HG03175 (cell line): Measurements from ENCODE around the gene TBX10.
"Not testable (repeated sequence)": the region's sequence is repeated elsewhere in the genome, so short reads cannot be mapped to it uniquely, and the experiment has no call there.

Source experiments
- ATAC-seq: cut with Tn5 transposase; IDR thresholded peaks from one replicate; pipeline ENCODE4 v1.9.1; 2021; ENCODE audit warnings: mild to moderate bottlenecking, moderate library complexity; ENCODE audit not compliant: unreplicated experiment

TBX10 gene

GRCh38 chr11:67604815-67605214 lies 34.7 kb downstream of the TBX10 start:
- no peak for ATAC-seq

GRCh38 chr11:67604119-67604518 lies 35.4 kb downstream of the TBX10 start:
- ATAC-seq, result not testable (repeated sequence)

GRCh38 chr11:67601098-67601497 lies 38.5 kb downstream of the TBX10 start:
- no peak for ATAC-seq

- ATAC-seq, result peak; percentile 84
Measured at GRCh38 chr11:67600324-67601029, 39.1 kb downstream of the TBX10 start.

- ATAC-seq, result no peak
Measured at GRCh38 chr11:67599149-67599548, 40.4 kb downstream of the TBX10 start.

- not testable (repeated sequence) for ATAC-seq
Measured at GRCh38 chr11:67597963-67598362, 41.6 kb downstream of the TBX10 start.

- ATAC-seq, result not testable (repeated sequence)
Measured at GRCh38 chr11:67597458-67597857, 42.1 kb downstream of the TBX10 start.

- ATAC-seq, result no peak
Measured at GRCh38 chr11:67596753-67597300, 42.7 kb downstream of the TBX10 start.

GRCh38 chr11:67594480-67594879 lies 45.1 kb downstream of the TBX10 start:
- ATAC-seq, result no peak

- no peak for ATAC-seq
Measured at GRCh38 chr11:67593565-67593905, 46.0 kb downstream of the TBX10 start.

GRCh38 chr11:67592880-67593564 lies 46.5 kb downstream of the TBX10 start:
- ATAC-seq, result no peak

GRCh38 chr11:67588899-67589415 lies 50.6 kb downstream of the TBX10 start:
- ATAC-seq, result not testable (repeated sequence)

- peak; percentile 30 for ATAC-seq
Measured at GRCh38 chr11:67588136-67588503, 51.4 kb downstream of the TBX10 start.

GRCh38 chr11:67586568-67587250 lies 52.9 kb downstream of the TBX10 start:
- no peak for ATAC-seq

- no peak for ATAC-seq
Measured at GRCh38 chr11:67585911-67586310, 53.7 kb downstream of the TBX10 start.

- no peak for ATAC-seq
Measured at GRCh38 chr11:67584881-67585873, 54.4 kb downstream of the TBX10 start.

- no peak for ATAC-seq
Measured at GRCh38 chr11:67584205-67584880, 55.2 kb downstream of the TBX10 start.

- peak; percentile 67 for ATAC-seq
Measured at GRCh38 chr11:67583247-67584204, 56.0 kb downstream of the TBX10 start, which contains the start of gene GSTP1. GSTP1 (plus strand) TSS chr11:67583812; CDS start chr11:67583844, 32 bp downstream.
